HepG2 (cell line): Measurements from ENCODE around the gene CLEC16A. TPM values are rescaled to one million over a fixed set of nuclear protein-coding genes. Genes with fewer than 3 reads are reported as not detected.

Experiments
- FOXA1 ChIP-seq, 2 experiments: fragments of 450-650 bp in 1 of 2; sonication (generic) in 1 of 2; formaldehyde crosslinking in 1 of 2; IDR thresholded peaks; 2 replicates each; pipeline versions ENCODE4 v1.4.0 to v1.6.1; 2016 to 2020; ENCODE audit warnings: missing genetic modification reagents in 1 of 2
- HNF4A ChIP-seq: sonication (generic); formaldehyde crosslinking; IDR thresholded peaks from 2 replicates; pipeline ENCODE4 v1.4.0; 2020; ENCODE audit warnings: missing genetic modification reagents
- HNRNPLL ChIP-seq: fragments of 200-400 bp; formaldehyde crosslinking; IDR thresholded peaks from 2 replicates; pipeline ENCODE4 v1.6.1; 2017; ENCODE audit warnings: mild to moderate bottlenecking, low read depth, low read length; ENCODE audit not compliant: poor library complexity, severe bottlenecking
- IKZF1 ChIP-seq: fragments of 450-650 bp; IDR thresholded peaks from 2 replicates; pipeline ENCODE4 v1.7.1; 2016
- MXD4 ChIP-seq: IDR thresholded peaks from 2 replicates; pipeline ENCODE4 v1.6.1; 2016; ENCODE audit warnings: mild to moderate bottlenecking, missing biosample characterization, missing genetic modification reagents
- PHF21A ChIP-seq: sonication (generic); formaldehyde crosslinking; IDR thresholded peaks from 2 replicates; pipeline ENCODE4 v1.5.0; 2020; ENCODE audit warnings: mild to moderate bottlenecking, missing genetic modification reagents
- POLR2G ChIP-seq: fragments of 200-400 bp; formaldehyde crosslinking; IDR thresholded peaks from 2 replicates; pipeline ENCODE4 v1.6.1; 2018; ENCODE audit warnings: mild to moderate bottlenecking, low read depth, low read length, moderate library complexity
- RARG ChIP-seq: sonication (generic); formaldehyde crosslinking; IDR thresholded peaks from 2 replicates; pipeline ENCODE4 v1.4.0; 2020; ENCODE audit warnings: low read depth, mild to moderate bottlenecking, missing genetic modification reagents
- RBAK ChIP-seq: sonication (generic); formaldehyde crosslinking; IDR thresholded peaks from 2 replicates; pipeline ENCODE4 v1.5.1; 2020; ENCODE audit warnings: mild to moderate bottlenecking, missing genetic modification reagents
- TAF1 ChIP-seq: sonication (generic); formaldehyde crosslinking; IDR thresholded peaks from 2 replicates; pipeline ENCODE4 v1.4.0; 2020; ENCODE audit warnings: missing genetic modification reagents
- TFDP2 ChIP-seq: sonication (generic); formaldehyde crosslinking; IDR thresholded peaks from 2 replicates; pipeline ENCODE4 v1.4.0; 2020; ENCODE audit warnings: missing genetic modification reagents
- TOPORS ChIP-seq: sonication (generic); formaldehyde crosslinking; IDR thresholded peaks from 2 replicates; pipeline ENCODE4 v1.8.0; 2023; ENCODE audit warnings: mild to moderate bottlenecking, missing genetic modification reagents
- ZFY ChIP-seq: sonication (generic); formaldehyde crosslinking; IDR thresholded peaks from 2 replicates; pipeline ENCODE4 v1.4.0; 2020; ENCODE audit warnings: missing genetic modification reagents
- ZNF143 ChIP-seq: sonication (generic); formaldehyde crosslinking; IDR thresholded peaks from 2 replicates; pipeline ENCODE4 v1.4.0; 2020; ENCODE audit warnings: missing genetic modification reagents
- ZNF574 ChIP-seq: sonication (generic); formaldehyde crosslinking; IDR thresholded peaks from 2 replicates; pipeline ENCODE4 v1.4.0; 2020; ENCODE audit warnings: missing genetic modification reagents
- ZNF607 ChIP-seq: sonication (generic); formaldehyde crosslinking; IDR thresholded peaks from 2 replicates; pipeline ENCODE4 v1.5.1; 2020; ENCODE audit warnings: missing genetic modification reagents, mild to moderate bottlenecking, borderline replicate concordance
- ZNF773 ChIP-seq: sonication (generic); formaldehyde crosslinking; IDR thresholded peaks from 2 replicates; pipeline ENCODE4 v1.4.0; 2020; ENCODE audit warnings: missing genetic modification reagents, borderline replicate concordance
- polyA plus RNA-seq, 8 experiments: library from polyadenylated mRNA; depleted of rRNA in 3 of 8; stranded (reverse) in 7 of 8; unstranded in 1 of 8; fragments of >200 nt; fragmentation: Illumina TruSeq in 4 of 8; extraction: Trizol in 4 of 8; gene quantifications; 2 replicates each; pipeline versions ENCODE4 v1.2.1 to v1.2.3, GENCODE V29; 2011 to 2016; ENCODE audit warnings: low read depth in 4 of 8, missing spikeins in 1 of 8, mixed read lengths in 1 of 8; ENCODE audit not compliant: insufficient read depth in 1 of 8
- total RNA-seq, 5 experiments: library from RNA; depleted of rRNA; stranded (reverse); fragments of >200 nt; fragmentation: Illumina TruSeq; extraction: Trizol; gene quantifications; 2 replicates each; pipeline ENCODE4 v1.2.3, GENCODE V29; 2016; ENCODE audit warnings: low read depth in 1 of 5
- TF ChIP-seq, protein P1 (sequence below): sonication (generic); formaldehyde crosslinking; IDR thresholded peaks from 2 replicates; pipeline ENCODE4 v1.5.0; 2020; ENCODE audit warnings: missing genetic modification reagents
- TF ChIP-seq, protein P2 (sequence below): sonication (generic); formaldehyde crosslinking; IDR thresholded peaks from 2 replicates; pipeline ENCODE4 v1.4.0; 2020; ENCODE audit warnings: missing genetic modification reagents, borderline replicate concordance

Gene CLEC16A
- total and polyA plus RNA-seq, 2 of the 13 experiments (the other 11 are each of a cell fraction or from before 2014, with no cell fraction given) = 8.5 to 10.3 TPM

DNA sequence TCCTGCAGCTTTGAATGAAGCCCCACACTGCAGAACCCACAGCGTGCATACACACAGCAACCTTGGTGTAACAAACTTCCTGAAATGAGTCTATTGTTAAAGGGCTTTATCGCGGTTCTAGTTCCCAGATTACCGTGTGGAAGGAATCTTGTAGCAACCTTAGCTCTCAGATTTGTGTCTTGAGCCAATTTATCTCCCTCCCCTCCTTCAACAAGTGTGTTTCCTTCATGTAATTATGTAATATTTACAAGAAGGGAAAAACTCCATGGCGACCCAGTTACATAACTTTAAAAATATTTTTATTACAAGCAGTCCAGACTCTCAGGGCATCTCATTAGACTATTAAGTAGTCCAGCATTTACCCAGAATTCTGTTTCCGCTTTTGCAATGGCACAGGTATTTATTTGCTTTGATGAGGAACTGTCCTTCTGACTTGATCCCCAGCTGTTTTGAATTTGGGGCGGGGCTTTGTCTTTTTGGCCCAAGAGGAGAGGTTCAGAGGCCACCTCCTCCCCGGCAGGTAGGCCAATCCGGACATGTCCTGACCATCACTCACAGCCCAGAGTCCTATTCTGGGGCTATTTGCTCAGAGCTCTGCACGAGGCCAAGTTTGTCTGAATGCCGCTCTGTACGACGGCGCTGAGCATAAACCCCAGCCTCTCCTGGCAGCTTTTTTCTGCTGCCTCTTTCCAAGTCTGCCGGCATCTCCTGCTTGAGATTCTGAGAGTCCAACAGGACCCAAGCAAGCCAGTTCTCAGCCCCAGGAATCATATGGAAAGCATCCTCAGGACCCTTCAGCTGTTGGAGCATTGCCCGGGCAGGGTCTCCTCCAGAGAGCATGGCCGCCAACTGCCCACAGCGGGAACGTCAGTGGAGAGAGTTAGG lies 35.6 kb downstream of the CLEC16A start (continued):
- TF ChIP-seq ZNF607 (CRISPR knock-in tag) = no peak
- TF ChIP-seq TFDP2 (CRISPR knock-in tag) = peak; percentile 75
- TF ChIP-seq MXD4 (CRISPR knock-in tag) = no peak
- no peak for TF ChIP-seq FOXA1 (IDR thresholded peaks at IDR 0.05)
- 0 out of 2 replicates have a peak, but pooled peaks have one; percentile 21 for TF ChIP-seq FOXA1 (CRISPR knock-in tag; IDR thresholded peaks at IDR 0.05)
- peak; percentile 46; the same call in 1 of the 2 replicates for TF ChIP-seq POLR2G
- TF ChIP-seq ZNF143 (CRISPR knock-in tag) = 0 out of 2 replicates have a peak, but pooled peaks have one; percentile 17
- TF ChIP-seq TAF1 = peak; percentile 30; the same call in 1 of the 2 replicates
- TF ChIP-seq IKZF1 = no peak
- TF ChIP-seq, protein P1, sequence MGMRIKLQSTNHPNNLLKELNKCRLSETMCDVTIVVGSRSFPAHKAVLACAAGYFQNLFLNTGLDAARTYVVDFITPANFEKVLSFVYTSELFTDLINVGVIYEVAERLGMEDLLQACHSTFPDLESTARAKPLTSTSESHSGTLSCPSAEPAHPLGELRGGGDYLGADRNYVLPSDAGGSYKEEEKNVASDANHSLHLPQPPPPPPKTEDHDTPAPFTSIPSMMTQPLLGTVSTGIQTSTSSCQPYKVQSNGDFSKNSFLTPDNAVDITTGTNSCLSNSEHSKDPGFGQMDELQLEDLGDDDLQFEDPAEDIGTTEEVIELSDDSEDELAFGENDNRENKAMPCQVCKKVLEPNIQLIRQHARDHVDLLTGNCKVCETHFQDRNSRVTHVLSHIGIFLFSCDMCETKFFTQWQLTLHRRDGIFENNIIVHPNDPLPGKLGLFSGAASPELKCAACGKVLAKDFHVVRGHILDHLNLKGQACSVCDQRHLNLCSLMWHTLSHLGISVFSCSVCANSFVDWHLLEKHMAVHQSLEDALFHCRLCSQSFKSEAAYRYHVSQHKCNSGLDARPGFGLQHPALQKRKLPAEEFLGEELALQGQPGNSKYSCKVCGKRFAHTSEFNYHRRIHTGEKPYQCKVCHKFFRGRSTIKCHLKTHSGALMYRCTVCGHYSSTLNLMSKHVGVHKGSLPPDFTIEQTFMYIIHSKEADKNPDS (CRISPR knock-in tag) = 0 out of 2 replicates have a peak, but pooled peaks have one; percentile 41
- TF ChIP-seq PHF21A (CRISPR knock-in tag) = peak; percentile 59; the same call in 1 of the 2 replicates
- no peak for TF ChIP-seq RARG (CRISPR knock-in tag)
- TF ChIP-seq ZNF574 (CRISPR knock-in tag) = peak; percentile 54
- TF ChIP-seq RBAK (CRISPR knock-in tag) = no peak
- no peak for TF ChIP-seq ZNF773 (CRISPR knock-in tag)
- peak; percentile 18; the same call in 1 of the 2 replicates for TF ChIP-seq ZFY (CRISPR knock-in tag)
- TF ChIP-seq, protein P2, sequence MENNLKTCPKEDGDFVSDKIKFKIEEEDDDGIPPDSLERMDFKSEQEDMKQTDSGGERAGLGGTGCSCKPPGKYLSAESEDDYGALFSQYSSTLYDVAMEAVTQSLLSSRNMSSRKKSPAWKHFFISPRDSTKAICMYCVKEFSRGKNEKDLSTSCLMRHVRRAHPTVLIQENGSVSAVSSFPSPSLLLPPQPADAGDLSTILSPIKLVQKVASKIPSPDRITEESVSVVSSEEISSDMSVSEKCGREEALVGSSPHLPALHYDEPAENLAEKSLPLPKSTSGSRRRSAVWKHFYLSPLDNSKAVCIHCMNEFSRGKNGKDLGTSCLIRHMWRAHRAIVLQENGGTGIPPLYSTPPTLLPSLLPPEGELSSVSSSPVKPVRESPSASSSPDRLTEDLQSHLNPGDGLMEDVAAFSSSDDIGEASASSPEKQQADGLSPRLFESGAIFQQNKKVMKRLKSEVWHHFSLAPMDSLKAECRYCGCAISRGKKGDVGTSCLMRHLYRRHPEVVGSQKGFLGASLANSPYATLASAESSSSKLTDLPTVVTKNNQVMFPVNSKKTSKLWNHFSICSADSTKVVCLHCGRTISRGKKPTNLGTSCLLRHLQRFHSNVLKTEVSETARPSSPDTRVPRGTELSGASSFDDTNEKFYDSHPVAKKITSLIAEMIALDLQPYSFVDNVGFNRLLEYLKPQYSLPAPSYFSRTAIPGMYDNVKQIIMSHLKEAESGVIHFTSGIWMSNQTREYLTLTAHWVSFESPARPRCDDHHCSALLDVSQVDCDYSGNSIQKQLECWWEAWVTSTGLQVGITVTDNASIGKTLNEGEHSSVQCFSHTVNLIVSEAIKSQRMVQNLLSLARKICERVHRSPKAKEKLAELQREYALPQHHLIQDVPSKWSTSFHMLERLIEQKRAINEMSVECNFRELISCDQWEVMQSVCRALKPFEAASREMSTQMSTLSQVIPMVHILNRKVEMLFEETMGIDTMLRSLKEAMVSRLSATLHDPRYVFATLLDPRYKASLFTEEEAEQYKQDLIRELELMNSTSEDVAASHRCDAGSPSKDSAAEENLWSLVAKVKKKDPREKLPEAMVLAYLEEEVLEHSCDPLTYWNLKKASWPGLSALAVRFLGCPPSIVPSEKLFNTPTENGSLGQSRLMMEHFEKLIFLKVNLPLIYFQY = 0 out of 2 replicates have a peak, but pooled peaks have one; percentile 13
- TF ChIP-seq HNF4A (CRISPR knock-in tag) = peak; percentile 33; the same call in 1 of the 2 replicates
- TF ChIP-seq TOPORS (CRISPR knock-in tag) = no peak
- peak; percentile 39 for TF ChIP-seq HNRNPLL
